NCI-H82 treated with DMSO at 0.1 percent for 48 hours (cell line): ENCODE results near the gene USP40.

Experiments used
- DNase-seq: peaks from one replicate; lab custom pipeline; 2025; ENCODE audit not compliant: unreplicated experiment; lab: John Stamatoyannopoulos, UW

Gene USP40

GRCh38 chr2:233459426-233459825 is 107.2 kb downstream of the USP40 start:
- DNase-seq = no peak

GRCh38 chr2:233458826-233459225 is 107.8 kb downstream of the USP40 start:
- no peak for DNase-seq

- DNase-seq = no peak
These were observed 108.5 kb downstream of the USP40 start for GRCh38 chr2:233458031-233458610.

GRCh38 chr2:233457356-233457755 is 109.2 kb downstream of the USP40 start:
- no peak for DNase-seq

- no peak for DNase-seq
These were observed 109.6 kb downstream of the USP40 start for GRCh38 chr2:233456934-233457333.

GRCh38 chr2:233456111-233456510 is 110.5 kb downstream of the USP40 start:
- no peak for DNase-seq

GRCh38 chr2:233455491-233455890 is 111.1 kb downstream of the USP40 start:
- no peak for DNase-seq

- no peak for DNase-seq
These were observed 111.6 kb downstream of the USP40 start for GRCh38 chr2:233455006-233455405.

- DNase-seq = no peak
These were observed 112.7 kb downstream of the USP40 start for GRCh38 chr2:233453916-233454315.

- DNase-seq = no peak
These were observed 113.3 kb downstream of the USP40 start for GRCh38 chr2:233453111-233453915.

- DNase-seq = peak; percentile 74
These were observed 114.6 kb downstream of the USP40 start for GRCh38 chr2:233451950-233452349.

GRCh38 chr2:233450864-233451575 is 115.6 kb downstream of the USP40 start:
- DNase-seq = no peak

- DNase-seq = no peak
These were observed 116.4 kb downstream of the USP40 start for GRCh38 chr2:233449921-233450863.

GRCh38 chr2:233449081-233449901 is 117.3 kb downstream of the USP40 start:
- no peak for DNase-seq

- DNase-seq = no peak
These were observed 118.0 kb downstream of the USP40 start for GRCh38 chr2:233448575-233448974.

GRCh38 chr2:233448220-233448559 is 118.4 kb downstream of the USP40 start:
- peak; percentile 2 for DNase-seq

GRCh38 chr2:233447506-233448219 is 118.9 kb downstream of the USP40 start:
- DNase-seq = no peak

- no peak for DNase-seq
These were observed 119.8 kb downstream of the USP40 start for GRCh38 chr2:233446606-233447305.

GRCh38 chr2:233446121-233446520 is 120.5 kb downstream of the USP40 start:
- no peak for DNase-seq
